ENCODE measurements around the gene GTF3A. TPM values are rescaled to one million over a fixed set of nuclear protein-coding genes. Genes with fewer than 3 reads are reported as not detected.

Gene GTF3A
- total RNA-seq, 1 experiment from 2014 or later, result 102 TPM

DNA sequence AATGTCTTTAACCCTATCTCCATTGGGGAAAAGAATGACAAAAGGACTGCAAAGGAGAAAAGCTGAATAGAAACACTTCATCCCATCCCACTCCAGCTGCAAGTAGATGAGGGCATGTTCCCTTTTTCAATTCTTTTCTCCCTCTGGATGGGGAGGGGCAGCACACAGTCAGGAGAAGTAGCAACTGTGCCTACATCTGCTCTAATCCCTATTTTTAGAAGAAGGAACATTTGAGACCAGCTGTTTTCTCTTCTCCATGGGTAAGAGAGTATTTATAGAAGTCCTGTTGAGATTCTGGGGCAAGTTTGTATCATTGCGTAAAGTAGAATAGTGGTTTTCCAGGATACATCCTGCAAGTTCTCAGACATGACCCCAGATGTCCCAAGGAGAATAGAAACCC is 9.3 kb upstream of the GTF3A start:
- intact Hi-C loops (cut with micrococcal nuclease), result no loop called here
- TF ChIP-seq, protein P1, sequence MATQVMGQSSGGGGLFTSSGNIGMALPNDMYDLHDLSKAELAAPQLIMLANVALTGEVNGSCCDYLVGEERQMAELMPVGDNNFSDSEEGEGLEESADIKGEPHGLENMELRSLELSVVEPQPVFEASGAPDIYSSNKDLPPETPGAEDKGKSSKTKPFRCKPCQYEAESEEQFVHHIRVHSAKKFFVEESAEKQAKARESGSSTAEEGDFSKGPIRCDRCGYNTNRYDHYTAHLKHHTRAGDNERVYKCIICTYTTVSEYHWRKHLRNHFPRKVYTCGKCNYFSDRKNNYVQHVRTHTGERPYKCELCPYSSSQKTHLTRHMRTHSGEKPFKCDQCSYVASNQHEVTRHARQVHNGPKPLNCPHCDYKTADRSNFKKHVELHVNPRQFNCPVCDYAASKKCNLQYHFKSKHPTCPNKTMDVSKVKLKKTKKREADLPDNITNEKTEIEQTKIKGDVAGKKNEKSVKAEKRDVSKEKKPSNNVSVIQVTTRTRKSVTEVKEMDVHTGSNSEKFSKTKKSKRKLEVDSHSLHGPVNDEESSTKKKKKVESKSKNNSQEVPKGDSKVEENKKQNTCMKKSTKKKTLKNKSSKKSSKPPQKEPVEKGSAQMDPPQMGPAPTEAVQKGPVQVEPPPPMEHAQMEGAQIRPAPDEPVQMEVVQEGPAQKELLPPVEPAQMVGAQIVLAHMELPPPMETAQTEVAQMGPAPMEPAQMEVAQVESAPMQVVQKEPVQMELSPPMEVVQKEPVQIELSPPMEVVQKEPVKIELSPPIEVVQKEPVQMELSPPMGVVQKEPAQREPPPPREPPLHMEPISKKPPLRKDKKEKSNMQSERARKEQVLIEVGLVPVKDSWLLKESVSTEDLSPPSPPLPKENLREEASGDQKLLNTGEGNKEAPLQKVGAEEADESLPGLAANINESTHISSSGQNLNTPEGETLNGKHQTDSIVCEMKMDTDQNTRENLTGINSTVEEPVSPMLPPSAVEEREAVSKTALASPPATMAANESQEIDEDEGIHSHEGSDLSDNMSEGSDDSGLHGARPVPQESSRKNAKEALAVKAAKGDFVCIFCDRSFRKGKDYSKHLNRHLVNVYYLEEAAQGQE (IDR thresholded peaks at IDR 0.05; ENCODE audit: low read depth), result no peak
- TF ChIP-seq YY1 (IDR thresholded peaks at IDR 0.05; ENCODE audit: extremely low read depth, insufficient replicate concordance, low read depth, low read length), result no peak
- TF ChIP-seq TCF7L2 (IDR thresholded peaks at IDR 0.05; ENCODE audit: borderline replicate concordance, extremely low read depth, insufficient read depth, insufficient read length), result no peak
- TF ChIP-seq ZFX (IDR thresholded peaks at IDR 0.05), result no peak
- H3K4me3 ChIP-seq (replicated peaks in 1 of 2; ENCODE audit: low read depth in 1 of 2, low read length in 2 of 2), result no peak overlapping the region
- no peaks in the 10 kb centered on the region for H3K9me3 ChIP-seq (ENCODE audit: control insufficient read depth in 1 of 2, insufficient read depth in 1 of 2, low read depth in 1 of 2, low read length in 2 of 2)
- CTCF ChIA-PET, result no interaction called here
- no peaks in the 10 kb centered on the region for H3K4me1 ChIP-seq (ENCODE audit: control insufficient read depth in 1 of 2, insufficient read depth in 2 of 2, low read length in 2 of 2)
- no peak overlapping the region for H3K9ac ChIP-seq (ENCODE audit: low read length)
- H4K20me1 ChIP-seq (ENCODE audit: insufficient read depth), result no peaks in the 10 kb centered on the region
- no peak overlapping the region for H3K27ac ChIP-seq (ENCODE audit: low read depth, low read length)
- DNase-seq (ENCODE audit: low read depth, low spot score), result no peak
- no peak overlapping the region for H2AFZ ChIP-seq (ENCODE audit: low read depth, low read length, poor library complexity, severe bottlenecking)
- peaks cover 19% of the 10 kb centered on the region; the same call in 1 of the 2 replicates for H3K27me3 ChIP-seq (ENCODE audit: insufficient read depth, low read length)
- no peak for ATAC-seq
- H3K36me3 ChIP-seq (ENCODE audit: control insufficient read depth in 1 of 2, insufficient read depth in 2 of 2, low read length in 2 of 2), result no peaks in the 10 kb centered on the region
- RAD21 ChIA-PET (ENCODE audit: low non-redundant PET in 1 of 2, low total read pairs in 2 of 2, uncharacterized antibody in 2 of 2, unreplicated experiment in 2 of 2), result no interaction called here
- POLR2A ChIA-PET, result no interaction called here
- no TSS peak for BruUV-seq (replicated peaks)
- no peak overlapping the region for H3K4me2 ChIP-seq (ENCODE audit: low read length)
- no peaks in the 10 kb centered on the region for H3K79me2 ChIP-seq (ENCODE audit: insufficient read depth, low read length)
- no peaks in the 10 kb centered on the region for H3K9me2 ChIP-seq (ENCODE audit: insufficient read depth)

DNA sequence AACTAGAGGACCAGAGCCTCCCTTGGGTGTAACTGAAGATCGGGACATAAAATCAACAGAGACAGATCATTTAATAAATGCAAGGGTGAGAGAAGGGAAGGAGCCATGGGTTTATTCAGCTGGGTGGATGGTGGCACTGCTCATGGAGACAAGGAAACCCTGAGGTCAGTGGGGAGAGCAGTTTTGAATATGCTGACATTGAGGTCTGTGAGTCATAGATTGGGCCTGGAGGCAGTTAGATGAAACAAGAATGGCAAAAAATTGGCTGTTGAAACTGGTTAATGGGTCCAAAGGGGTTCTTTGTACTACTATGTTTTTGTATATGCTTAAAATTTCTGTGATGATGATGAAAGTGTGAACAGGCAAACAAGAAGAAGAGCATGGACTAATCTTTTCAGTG is 5.1 kb upstream of the GTF3A start:
- H3K27me3 ChIP-seq (ENCODE audit: insufficient read depth, low read length), result peaks cover 12% of the 10 kb centered on the region; the same call in 1 of the 2 replicates
- no peaks in the 10 kb centered on the region for H4K20me1 ChIP-seq (ENCODE audit: insufficient read depth)
- H3K4me2 ChIP-seq (ENCODE audit: low read length), result no peak overlapping the region
- no peak overlapping the region for H2AFZ ChIP-seq (ENCODE audit: low read depth, low read length, poor library complexity, severe bottlenecking)
- no peaks in the 10 kb centered on the region for H3K36me3 ChIP-seq (ENCODE audit: control insufficient read depth in 1 of 2, insufficient read depth in 2 of 2, low read length in 2 of 2)
- POLR2A ChIA-PET, result no interaction called here
- H3K27ac ChIP-seq (ENCODE audit: low read depth, low read length), result no peak overlapping the region
- H3K9ac ChIP-seq (ENCODE audit: low read length), result no peak overlapping the region
- H3K9me3 ChIP-seq (ENCODE audit: control insufficient read depth in 1 of 2, insufficient read depth in 1 of 2, low read depth in 1 of 2, low read length in 2 of 2), result no peaks in the 10 kb centered on the region
- CTCF ChIA-PET, result no interaction called here
- peaks cover 4 to 9% of the 10 kb centered on the region in 2 experiments; a peak in 3 of 4 replicates for H3K4me1 ChIP-seq (ENCODE audit: control insufficient read depth in 1 of 2, insufficient read depth in 2 of 2, low read length in 2 of 2)
- H3K4me3 ChIP-seq (replicated peaks in 1 of 2; ENCODE audit: low read depth in 1 of 2, low read length in 2 of 2), result no peak overlapping the region
- intact Hi-C loops (cut with micrococcal nuclease), result no loop called here
- H3K9me2 ChIP-seq (ENCODE audit: insufficient read depth), result no peaks in the 10 kb centered on the region
- ATAC-seq (no peak), DNase-seq (ENCODE audit: low read depth, low spot score) (no peak)
- RAD21 ChIA-PET (ENCODE audit: low non-redundant PET in 1 of 2, low total read pairs in 2 of 2, uncharacterized antibody in 2 of 2, unreplicated experiment in 2 of 2), result no interaction called here
- BruUV-seq (replicated peaks), result no TSS peak
- no peaks in the 10 kb centered on the region for H3K79me2 ChIP-seq (ENCODE audit: insufficient read depth, low read length)
- TF ChIP-seq FOSL1 (IDR thresholded peaks at IDR 0.05; ENCODE audit: low read depth), result no peak
- TF ChIP-seq, protein P2, sequence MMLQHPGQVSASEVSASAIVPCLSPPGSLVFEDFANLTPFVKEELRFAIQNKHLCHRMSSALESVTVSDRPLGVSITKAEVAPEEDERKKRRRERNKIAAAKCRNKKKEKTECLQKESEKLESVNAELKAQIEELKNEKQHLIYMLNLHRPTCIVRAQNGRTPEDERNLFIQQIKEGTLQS (IDR thresholded peaks at IDR 0.05), result no peak
- no peak for TF ChIP-seq EZH2phosphoT487 (IDR thresholded peaks at IDR 0.05; ENCODE audit: borderline replicate concordance)
- no peak for TF ChIP-seq SRF (IDR thresholded peaks at IDR 0.05; ENCODE audit: low read depth)
- no peak for TF ChIP-seq YY1 (IDR thresholded peaks at IDR 0.05; ENCODE audit: extremely low read depth, insufficient replicate concordance, low read depth, low read length)
- no peak for TF ChIP-seq TCF7L2 (IDR thresholded peaks at IDR 0.05; ENCODE audit: borderline replicate concordance, extremely low read depth, insufficient read depth, insufficient read length)
- TF ChIP-seq RAD21 (IDR thresholded peaks at IDR 0.05; ENCODE audit: low read depth), result no peak
- no peak for TF ChIP-seq EGR1 (IDR thresholded peaks at IDR 0.05; ENCODE audit: low read depth)
- TF ChIP-seq, protein P3, sequence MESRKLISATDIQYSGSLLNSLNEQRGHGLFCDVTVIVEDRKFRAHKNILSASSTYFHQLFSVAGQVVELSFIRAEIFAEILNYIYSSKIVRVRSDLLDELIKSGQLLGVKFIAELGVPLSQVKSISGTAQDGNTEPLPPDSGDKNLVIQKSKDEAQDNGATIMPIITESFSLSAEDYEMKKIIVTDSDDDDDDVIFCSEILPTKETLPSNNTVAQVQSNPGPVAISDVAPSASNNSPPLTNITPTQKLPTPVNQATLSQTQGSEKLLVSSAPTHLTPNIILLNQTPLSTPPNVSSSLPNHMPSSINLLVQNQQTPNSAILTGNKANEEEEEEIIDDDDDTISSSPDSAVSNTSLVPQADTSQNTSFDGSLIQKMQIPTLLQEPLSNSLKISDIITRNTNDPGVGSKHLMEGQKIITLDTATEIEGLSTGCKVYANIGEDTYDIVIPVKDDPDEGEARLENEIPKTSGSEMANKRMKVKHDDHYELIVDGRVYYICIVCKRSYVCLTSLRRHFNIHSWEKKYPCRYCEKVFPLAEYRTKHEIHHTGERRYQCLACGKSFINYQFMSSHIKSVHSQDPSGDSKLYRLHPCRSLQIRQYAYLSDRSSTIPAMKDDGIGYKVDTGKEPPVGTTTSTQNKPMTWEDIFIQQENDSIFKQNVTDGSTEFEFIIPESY (IDR thresholded peaks at IDR 0.05; ENCODE audit: extremely low read depth, insufficient replicate concordance, low read length), result no peak
- TF ChIP-seq ZFX (IDR thresholded peaks at IDR 0.05), result no peak
- no peak for TF ChIP-seq EZH2 (IDR thresholded peaks at IDR 0.05)
- TF ChIP-seq POLR2A (IDR thresholded peaks at IDR 0.05; ENCODE audit: borderline replicate concordance, extremely low read depth, insufficient read depth, insufficient read length), result no peak

Data from HCT116 (cell line).